Eye (tissue), 1 donor: ENCODE data around the gene TMEM59L.

Experiments used
- DNase-seq: peaks from one replicate; pipeline ENCODE4 v3.0.0-alpha.2; 2015

The TMEM59L gene

DNA sequence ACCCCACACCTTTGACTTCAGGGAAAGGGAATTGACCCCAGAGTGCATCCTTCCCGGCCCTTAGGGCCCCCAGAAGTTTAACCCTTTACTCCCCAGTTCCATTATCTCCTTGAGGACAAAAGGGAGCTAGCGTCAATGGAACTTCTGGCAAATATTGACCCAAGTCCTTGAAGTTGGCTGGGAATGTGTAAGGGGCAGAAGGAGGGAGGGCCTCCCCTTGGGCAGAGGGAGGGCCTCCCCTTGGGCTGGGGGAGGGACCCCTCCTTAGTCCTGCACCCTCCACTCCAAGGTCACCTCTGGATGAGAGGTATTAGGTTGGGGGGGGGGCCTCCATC, 3.0 kb upstream of the TMEM59L start:
- DNase-seq = no peak

DNA sequence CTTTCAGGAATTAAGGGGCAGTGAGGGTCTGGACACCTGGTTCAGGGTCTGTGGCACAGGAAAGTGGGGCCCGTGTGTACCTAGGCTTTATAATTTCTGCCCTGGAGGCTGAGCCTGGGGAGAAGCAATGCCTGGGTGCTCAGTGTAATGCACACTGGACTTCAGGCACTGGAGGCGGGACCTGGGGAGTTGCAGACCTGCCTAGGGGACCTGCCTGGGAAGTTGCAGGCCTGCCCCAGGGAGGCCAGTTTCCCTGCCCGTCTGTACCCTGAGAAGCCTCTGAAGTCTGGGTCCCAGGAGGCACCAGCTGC, 2.5 kb upstream of the TMEM59L start:
- no peak for DNase-seq

DNA sequence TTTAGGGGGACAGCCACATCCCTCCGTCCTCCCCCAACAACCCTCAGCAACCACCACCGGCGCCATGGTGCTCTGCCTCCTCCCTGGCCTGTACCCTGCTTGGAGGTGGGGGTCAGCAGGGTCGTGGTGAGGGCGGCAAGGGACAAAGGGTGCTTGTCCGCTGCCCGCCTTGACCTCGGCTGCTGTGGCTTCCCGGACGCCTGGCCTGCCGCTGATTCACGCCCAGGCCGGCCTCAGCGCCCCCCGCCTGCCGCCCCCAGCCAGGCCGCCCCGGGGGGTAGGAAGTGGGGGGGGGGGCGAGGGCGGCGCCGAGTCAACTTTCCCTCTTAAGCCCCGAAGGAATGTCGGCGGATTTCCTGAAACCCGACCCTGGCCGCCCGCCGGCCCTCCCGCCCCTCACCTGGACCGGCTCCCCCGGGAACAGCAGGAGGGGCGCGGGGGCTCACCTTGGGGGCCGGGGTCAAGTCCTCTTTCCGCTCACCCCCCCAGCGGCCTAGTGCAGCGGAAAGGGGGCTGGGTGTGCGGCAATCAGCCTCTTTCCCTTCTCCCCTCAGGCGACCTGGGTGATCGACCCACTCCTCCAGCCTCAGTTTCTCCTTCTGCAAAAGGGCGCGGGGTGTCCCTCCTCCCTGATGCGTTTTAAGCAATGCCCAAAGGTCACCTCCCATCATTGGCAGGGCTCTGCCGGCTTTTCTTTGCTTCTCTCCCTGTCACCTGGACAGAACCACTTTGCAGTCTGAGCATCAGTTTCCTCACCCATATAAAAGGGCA, 1.9 kb upstream of the TMEM59L start:
- DNase-seq = peak; percentile 18

DNA sequence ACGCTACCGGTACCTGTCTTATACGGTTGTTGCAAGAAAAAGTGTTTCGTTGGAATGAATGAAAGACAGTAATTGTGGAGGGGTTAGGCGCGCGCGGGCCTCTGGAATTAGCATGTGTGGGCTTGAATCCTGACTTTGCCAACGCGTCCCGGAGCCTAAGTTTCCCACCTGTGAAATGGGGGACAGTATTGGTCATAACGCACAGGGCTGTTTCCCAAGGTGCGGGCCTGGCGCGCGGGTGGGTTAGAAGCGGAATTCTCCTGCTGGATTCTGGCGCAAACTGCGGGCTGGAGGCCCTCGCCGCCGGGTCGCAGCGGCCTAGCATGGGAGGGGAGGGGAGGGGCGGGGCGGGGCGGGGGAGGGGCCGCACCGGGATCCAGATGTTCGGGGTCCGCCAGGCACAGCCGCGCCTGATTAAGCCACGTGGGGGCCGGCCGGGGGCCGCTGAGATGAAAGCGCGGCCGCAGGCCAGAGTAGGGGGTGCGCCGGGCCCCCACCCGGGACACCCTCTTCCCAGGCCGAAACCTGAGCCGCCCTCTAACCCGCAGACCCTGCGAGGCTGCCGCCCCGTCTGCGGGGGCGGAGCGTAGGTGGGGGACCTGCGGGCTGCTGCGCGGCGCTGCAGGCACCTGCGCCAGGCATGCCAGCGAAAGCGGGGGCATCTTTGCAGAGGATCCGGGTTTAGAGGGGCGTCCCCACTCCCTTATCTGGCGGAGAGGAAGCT, 1.2 kb upstream of the TMEM59L start:
- DNase-seq = peak; percentile 47

DNA sequence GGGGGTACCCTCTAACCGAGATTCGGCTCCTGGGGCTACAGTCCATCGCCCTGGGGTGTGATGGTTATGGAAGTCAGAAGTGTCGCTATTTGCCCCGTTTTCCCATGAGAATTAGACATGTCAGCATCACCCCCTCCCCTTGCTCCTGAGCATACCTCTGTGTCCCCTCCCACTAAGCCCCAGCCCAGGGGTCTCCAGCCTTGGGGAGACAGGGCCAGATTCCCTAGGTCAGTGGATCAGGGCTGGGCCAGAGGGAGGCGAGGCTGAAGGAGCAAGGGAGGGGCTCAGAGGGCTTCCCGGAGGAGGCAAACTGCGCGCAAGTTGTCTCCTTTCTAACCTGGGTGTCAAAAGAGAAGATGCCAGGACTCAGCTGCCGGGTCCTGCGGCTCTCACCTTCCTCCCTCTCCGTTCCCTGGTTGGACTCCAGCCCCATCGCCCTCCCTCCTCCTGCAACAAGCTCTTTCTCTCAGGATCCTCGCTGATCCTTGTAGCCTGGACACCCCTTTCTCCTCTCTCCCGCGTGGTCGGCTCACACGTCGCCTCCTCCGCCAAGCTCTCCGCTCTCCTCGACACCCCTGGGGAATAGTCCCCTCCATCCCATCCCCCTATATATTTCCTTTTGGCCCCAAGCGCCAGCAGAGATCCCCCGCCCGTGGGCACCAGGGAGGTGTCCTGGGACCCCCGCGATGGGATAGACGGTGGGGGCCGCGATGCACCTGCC, 459 bp upstream of the TMEM59L start:
- DNase-seq = peak; percentile 70

DNA sequence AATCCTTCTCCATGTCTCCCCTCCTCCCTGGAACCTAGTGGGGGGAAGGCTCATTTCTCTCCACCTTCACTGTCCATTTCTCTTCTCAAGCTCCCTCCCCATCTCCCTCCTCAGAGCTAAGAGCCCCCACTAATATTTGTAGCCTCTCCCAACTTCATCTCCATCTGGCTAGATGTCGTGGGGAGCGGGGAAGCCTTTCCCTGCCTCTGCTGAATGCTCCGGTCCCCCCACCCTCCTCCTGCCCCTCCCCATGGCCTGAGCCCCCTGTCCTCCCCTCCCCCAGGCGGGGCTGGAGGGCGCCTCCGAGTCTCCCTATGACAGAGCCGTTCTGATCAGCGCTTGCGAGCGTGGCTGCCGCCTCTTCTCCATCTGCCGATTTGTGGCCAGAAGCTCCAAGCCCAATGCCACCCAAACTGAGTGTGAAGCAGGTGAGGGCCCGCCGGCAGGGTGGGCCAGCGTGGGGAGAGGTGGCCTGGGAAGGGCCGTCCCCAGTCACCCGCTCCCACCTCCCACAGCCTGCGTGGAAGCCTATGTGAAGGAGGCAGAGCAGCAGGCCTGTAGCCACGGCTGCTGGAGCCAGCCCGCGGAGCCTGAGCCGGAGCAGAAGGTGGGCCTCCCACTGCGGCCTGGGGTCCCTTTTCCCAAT, 1.0 kb downstream of the TMEM59L start:
- peak; percentile 48 for DNase-seq

DNA sequence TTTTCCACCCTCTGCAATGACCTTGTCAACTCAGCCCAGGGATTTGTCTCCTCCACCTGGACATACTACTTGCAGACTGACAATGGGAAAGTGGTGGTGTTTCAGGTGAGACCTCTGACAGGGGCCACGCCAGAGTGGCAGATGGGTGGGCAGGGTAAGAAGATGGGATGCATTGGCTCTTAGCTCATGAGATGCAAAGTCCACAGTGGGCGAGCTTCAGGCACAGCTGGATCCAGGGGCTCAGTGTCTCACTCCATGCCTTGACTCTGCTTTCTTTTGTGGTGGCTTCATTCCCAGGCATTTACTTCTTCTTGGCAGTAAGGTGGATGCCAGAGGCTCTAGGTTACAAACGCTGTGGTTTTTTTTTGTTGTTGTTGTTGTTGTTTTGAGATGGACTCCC, 3.4 kb downstream of the TMEM59L start:
- DNase-seq = no peak

DNA sequence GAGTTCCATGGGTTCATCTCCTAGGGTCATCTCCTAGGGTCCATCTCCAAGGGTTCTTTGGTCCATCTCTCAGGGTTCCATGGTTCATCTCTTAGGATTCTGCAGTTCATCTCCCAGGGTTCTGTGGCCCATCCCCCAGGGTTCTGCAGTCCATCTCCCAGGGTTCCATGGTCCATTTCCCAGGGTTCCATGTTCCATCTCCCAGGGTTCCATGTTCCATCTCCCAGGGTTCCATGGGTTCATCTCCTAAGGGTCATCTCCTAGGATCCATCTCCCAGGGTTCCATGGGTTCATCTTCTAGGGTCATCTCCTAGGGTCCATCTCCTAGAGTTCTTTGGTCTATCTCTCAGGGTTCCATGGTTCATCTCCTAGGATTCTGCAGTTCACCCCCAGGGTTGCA, 4.9 kb downstream of the TMEM59L start:
- DNase-seq = no peak

DNA sequence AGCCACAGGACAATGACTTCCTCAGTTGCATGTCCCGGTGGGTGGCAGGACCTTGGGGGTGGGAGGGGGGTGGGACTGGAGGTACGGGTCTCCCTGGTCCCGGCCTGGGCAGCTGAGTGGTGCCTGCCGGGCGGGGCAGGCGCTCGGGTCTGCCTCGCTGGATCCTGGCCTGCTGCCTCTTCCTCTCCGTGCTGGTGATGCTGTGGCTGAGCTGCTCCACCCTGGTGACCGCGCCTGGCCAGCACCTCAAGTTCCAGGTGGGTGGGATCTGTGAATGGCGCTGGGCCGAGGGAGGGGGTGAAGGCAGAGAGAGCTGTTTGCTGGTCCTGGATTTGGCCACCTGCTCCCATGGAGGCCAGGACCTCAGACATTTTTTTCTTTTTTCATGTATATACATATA, 5.6 kb downstream of the TMEM59L start:
- DNase-seq = no peak

DNA sequence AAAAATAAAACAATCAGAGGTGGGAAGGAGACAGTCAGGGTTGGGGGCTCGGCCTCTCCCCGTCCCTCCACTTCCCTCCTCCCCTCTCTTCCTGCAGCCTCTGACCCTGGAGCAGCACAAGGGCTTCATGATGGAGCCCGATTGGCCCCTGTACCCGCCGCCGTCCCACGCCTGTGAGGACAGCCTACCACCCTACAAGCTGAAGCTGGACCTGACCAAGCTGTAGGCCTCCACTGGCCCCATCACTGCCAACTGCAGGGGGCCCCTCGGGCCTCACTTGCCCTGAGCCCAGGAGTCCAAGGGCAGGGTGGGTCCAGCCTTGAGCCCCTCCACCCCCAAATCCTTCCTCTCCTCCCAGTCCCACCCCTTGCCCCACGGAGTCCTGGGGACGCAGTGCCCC, 7.6 kb downstream of the TMEM59L start:
- DNase-seq = no peak

DNA sequence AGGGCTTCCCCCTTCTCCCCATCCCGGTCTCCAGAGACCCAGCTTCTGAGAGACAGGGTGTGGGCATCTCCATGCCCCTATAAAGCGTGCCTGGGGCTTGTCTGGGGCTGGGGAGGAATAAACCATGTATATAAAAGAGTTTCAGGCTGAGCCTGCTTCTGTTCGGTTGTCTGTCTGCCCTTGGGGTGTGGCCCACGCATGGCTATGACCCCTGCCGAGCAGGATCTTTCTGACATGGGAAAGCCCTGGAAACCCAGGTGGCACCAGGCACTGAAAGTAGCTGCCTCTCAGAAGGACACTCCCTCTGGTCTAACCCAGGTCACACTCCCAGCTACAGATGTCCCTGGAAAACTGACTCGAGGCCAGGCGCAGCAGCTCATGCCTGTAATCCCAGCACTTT, 8.2 kb downstream of the TMEM59L start:
- no peak for DNase-seq

DNA sequence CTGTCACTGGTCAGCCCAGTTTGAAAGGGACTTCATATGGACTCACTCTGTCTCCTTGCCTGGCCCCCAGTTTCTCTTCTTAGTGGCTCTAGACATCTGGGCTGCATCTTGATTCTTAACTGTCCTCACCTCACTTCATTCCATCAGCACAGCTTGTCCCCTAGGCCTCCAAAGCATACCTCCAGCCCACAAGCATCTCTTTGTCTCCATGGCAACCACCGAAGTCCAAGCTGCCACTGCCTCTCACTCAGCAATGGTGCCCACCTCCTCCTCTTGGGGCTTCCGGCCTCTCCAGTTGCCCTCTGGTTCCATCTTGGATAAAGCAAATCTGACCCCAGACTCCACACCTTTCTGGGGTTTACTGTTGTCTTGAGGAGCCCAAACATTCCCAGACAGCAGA, 14.2 kb downstream of the TMEM59L start:
- no peak for DNase-seq

DNA sequence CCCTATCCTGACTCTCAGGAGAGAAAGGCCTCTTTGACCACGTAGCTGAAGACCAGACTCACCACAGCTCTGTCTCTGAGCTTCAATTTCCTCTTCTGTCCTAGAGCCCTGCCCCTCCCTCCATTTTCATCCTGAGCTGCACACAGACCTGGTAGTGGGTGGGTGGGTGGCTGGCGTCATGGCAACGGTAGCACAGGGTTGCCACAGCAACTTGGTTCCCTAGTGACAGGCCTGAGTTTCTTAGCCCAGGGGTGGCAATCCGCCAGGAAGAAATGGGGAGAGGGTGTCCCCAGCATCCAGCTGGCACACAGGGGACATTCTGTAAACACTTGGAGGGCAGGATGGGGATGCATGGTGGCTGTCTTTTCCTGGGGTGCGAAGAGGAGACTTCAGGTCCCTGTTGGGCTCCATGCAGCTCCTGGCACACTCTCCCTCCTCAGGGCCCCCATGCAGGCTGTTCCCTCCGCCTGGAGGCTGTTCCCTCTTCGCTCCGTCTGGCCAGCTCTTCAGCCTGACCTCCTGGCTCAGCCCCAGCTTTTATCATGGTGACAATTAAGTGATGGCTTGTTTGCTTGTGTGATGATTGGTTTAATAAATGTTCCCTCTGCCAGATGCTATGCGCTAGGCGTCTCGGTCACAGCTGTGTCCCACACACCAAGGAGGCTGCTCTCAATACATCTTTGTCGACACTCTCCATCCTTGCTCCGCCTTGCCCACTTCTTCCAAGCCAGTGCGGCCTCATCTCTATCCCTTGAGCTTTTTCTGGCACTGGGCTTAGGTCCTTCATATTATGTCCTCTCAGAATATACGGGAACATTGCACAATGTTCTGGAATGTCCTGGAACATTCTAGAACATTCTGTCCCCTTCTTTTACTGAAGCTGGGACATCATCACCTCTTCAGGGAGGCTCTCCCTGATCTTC, 16.8 kb downstream of the TMEM59L start:
- peak; percentile 52 for DNase-seq

DNA sequence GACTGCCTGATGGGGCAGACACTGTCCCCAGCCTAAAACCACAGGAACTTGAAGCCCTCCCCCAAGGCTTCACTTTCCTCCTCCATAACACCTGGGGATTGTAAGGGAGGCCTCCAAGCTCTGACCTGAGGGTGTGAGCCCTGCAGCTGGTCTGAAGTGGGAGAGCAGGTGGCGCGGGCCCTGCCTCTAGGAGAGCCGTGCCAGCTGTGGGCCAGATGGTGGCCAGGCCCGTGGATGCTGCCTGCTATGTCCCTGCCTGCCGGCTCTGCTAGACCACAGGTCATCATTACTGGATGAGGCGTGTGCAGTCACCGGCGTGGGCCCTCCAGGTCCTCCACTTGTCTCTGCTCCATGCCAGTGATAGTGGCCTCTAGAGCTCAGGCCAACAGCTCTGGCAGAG, 20.7 kb downstream of the TMEM59L start:
- DNase-seq = peak; percentile 58

DNA sequence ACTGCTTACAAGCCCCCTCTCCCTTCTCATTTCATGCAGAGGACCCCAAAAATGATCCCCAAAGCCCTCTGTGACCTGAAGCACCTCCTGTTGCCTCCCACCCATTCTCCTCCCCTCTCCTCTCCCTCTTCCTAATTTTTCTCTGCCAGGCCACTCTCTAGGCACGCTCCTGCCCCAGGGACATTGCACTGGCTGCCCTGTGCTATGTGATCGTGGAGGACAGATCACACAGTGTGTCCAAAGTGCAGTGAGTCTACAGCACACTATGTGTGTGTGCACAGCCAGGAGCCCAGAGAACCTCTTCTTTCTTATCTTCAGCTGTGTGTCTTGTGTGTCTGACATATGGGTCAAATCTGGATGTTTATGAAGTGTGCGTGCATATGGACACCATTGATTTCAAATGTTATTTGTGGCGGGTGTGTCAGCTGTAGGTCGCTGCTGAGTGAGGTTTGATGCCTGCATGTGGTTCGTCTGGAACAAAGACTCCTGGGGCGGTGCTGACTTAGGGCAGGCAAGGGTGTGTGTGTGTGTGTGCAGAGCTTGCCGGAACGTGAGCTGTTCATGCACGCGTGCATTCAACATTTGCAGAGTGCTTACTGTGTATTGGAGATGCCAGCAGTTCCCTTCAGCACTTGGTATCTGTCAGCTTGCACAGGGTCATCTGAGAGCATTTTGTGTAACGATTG, 22.1 kb downstream of the TMEM59L start:
- DNase-seq = peak; percentile 72

DNA sequence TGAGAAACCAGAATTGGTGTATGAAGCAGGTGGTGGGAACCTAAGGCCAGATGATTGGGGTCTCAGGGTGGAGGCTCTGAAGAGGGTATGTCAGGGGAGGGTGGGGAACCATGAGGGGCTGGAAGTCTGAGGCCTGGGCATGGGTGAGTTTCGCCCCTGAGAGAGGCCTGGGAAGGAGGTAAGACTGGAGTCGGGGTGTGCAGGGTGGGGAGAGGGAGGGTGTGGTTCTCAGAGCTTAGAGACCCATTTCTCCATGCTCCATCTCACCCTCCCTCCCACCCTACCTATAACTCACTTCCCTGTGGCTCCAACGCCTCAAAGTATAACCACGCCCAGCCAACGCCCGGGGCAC, 23.1 kb downstream of the TMEM59L start:
- DNase-seq = no peak

DNA sequence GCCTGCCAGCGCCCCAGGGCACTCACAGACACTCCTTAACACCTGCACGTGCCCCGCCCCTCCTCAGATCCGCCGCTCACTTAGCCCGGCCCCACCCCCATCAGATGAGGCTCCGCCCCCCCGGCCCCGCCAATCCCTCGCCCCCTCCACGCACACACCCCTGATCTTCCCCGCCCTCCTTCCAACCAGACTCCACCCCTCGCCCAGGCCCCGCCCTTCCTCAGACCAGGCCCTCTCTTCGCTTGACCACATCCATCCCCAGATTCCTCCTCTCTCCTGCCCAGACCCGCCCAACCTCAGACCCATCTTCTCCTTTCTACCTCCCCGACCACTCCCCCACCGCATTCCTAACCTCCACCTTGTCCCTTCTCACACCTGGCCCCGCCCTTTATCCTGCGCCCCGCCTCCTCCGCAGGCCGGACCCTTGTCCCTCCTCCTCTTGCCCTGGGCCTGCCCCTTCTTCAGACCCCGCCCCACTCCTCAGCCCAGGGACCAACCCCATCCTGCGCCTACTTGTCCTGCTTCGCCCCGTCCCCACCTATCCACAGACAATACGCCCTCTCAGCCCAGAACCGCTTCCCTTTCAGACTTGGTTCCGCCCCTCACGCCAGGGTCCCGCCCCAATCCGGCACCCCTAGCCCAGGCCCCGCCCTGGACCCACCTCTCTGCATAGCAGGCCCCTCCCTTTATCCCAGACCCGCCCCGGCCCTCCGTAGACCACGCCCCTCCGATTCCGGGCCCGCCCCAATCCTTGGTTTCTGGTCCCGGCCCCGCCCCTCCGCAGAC, 23.7 kb downstream of the TMEM59L start:
- peak; percentile 98 for DNase-seq

DNA sequence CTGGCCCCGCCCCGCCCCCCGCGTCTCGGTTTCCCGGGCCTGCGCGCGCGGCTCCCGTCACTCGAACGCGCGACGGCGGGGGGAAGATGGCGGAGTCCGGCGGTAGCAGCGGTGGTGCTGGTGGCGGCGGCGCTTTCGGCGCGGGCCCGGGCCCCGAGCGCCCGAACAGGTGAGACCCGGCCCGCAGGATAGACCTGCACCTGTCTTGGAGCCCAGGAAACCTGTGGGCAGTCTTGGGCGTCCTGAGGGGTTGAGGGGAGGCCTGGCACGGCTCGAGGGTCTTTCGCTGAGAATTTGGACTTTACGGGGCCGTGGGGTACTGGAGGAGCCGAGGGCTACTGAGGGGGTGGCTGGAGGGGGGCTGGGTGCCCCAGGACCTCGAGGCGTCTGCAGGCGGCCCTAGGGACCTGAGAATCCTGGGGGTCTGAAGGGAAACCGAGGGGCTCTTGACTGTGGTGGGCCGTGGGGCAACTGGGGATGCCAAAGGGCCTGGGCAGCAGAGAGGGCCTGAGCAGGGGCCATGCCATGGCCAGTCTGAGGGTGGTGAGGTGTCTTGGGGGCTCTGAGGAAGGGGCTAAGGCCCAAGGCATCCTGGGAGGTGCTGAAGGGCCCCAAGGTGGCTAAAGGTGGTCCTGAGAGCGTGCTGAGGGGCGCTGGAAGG, 24.4 kb downstream of the TMEM59L start, which contains the start of gene KLHL26:
Gene KLHL26, plus strand, starts transcription at position 60 of the 661 bp plus-strand sequence. Its CDS starts 27 bp downstream, at position 87.
- DNase-seq = no peak

DNA sequence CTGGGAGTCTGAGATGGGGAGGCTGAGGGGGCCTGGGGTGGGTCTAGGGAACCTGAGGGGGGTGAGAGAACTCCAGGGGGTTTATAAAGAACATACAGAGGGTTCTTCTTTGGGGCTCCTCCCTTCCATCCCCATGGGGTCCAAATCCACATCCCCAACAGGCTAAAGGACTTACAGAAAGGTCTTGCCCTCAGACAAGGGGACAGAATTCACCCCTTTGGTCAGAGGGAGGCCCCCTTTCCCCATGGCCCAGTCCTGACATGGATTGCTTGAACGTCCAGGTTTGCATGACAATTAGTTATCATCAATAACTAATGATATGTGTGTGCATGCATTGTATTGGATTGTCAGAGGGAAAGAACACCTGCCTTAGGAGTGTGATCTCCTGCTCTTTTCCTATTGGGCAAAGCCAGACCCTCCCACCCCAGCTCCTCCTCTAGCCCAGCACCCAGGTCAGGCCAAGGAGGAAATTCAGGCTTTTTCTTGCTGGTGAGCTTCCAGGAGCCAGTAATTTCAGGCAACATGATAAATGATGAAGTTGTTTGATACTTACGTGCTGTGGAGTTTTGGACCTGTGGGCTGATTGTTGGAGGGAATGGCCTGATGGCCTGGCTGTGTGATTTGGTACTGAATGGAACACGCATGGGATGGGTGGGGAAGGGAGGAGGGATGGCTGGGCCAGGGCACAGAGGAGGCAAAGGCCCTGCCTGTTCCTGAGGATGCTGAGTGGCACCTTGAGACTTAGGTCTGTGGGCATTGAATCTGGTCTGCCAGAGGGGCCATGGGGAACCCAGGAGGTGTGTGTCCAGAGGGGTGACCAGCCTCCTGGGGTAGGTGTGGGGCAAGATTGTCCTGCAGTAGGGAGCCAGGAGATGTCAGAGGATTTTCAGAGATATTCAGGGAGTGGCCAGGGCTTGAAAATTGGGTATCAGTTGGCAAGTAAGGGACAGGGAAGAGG, 25.3 kb downstream of the TMEM59L start:
- DNase-seq = peak; percentile 30
